Left renal cortex interstitium (tissue), 4 donors: Measurements from ENCODE around the gene CELF5. TPM values are rescaled to one million over a fixed set of nuclear protein-coding genes. Genes with fewer than 3 reads are reported as not detected.

Experiments
- DNase-seq, 4 donors: peaks; one replicate each; pipeline ENCODE4 v3.0.0-alpha.2; 2013; ENCODE audit warnings: low read depth in 4 of 4, low spot score in 2 of 4, missing footprints in 1 of 4
- polyA plus RNA-seq, 4 donors: library from polyadenylated mRNA; unstranded; fragments of 120-200 nt; gene quantifications; one replicate each; pipeline ENCODE4 v1.2.1, GENCODE V29; 2013; ENCODE audit not compliant: insufficient read length in 4 of 4

Gene CELF5
- 1 to 10 TPM in 2 of 4 donors, under 1 TPM in 2; 0.37 to 2.1 (median 1.0) TPM for polyA plus RNA-seq

DNA sequence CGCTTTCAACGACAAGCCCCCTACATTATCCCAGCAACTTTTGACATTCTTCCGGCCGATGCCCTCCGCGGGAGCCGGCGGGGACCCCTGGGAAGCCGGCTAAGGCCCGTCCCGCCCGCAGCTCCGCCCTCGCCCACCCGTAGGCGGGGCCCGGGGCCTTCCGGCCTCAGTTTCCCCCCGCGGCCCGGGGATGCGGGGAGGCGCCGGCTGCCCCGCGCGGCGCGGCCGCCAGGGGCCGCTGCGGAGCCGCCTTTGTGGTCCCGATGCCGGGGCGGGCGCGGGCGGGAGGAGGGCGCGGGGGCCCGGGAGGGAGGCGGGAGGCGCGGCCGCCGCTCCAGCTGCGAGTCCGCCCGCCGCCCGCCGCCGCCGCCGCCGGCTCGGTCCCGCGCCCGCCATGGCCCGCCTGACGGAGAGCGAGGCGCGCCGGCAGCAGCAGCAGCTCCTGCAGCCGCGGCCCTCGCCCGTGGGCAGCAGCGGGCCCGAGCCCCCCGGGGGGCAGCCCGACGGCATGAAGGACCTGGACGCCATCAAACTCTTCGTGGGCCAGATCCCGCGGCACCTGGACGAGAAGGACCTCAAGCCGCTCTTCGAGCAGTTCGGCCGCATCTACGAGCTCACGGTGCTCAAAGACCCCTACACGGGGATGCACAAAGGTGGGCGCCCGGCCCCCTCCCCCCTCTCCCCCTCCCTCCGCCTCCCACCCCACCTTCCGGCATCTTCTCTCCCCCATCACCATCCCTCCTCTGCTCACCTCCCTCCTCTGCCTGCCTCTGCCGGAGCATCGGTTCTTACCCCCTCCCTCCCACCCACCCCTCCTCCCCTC is at the start of gene CELF5:
Gene CELF5, plus strand, starts transcription at position 316 of the 823 bp plus-strand sequence. Its CDS starts 79 bp downstream, at position 395.
- DNase-seq, result peak in 1 of 4 donors; percentile 32

DNA sequence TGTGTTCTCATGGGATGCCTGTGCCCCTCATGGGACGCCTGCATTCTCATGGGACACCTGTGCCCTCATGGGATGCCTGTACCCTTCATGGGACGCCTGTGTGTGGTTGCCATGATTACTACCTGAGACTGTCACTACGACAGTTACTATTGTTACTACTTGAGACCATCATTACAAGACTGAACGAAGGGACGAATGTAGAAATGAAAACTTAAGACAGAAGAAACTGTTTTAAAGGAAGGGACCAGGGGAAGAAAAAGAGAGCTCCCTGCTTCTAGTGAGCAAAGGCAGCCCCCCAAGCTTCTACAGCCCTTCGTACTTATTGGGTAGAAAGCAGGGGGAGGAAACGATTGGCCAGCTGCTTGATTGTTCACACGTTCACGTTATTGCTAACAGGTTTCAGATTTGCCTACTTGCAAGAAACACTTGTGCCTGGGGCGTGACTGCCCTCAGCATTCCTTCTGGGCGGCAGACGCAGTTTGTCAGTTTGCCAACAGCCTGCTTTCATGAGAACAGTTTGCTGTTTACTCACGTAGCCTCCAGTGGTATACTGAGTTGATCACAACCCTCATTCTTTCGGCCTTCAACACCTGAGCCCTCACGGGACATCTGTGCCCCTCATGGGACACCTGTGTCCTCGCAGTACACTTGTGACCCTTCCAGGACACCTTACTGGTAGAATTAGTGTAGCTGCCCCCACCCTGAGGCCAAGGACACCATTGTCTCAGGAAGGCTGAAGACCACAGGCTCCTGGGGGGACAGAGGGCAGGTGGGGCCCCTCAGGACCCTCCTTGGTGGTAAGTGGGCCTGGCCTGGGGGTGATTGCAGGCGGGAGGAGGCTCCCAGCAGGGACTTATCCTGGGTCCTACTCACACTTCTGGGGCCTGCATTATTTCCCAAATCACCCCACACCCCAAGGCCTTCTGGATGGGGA is 48.4 kb upstream of the CELF5 start:
- no peak for DNase-seq

GRCh38 chr19:3176715-3177501 is 47.6 kb upstream of the CELF5 start:
- DNase-seq, result no peak

GRCh38 chr19:3178377-3178972 is 46.0 kb upstream of the CELF5 start, which contains the start of gene S1PR4:
Gene S1PR4, plus strand, starts transcription at chr19:3178769. Its CDS starts 24 bp downstream, at chr19:3178793.
- DNase-seq, result no peak

DNA sequence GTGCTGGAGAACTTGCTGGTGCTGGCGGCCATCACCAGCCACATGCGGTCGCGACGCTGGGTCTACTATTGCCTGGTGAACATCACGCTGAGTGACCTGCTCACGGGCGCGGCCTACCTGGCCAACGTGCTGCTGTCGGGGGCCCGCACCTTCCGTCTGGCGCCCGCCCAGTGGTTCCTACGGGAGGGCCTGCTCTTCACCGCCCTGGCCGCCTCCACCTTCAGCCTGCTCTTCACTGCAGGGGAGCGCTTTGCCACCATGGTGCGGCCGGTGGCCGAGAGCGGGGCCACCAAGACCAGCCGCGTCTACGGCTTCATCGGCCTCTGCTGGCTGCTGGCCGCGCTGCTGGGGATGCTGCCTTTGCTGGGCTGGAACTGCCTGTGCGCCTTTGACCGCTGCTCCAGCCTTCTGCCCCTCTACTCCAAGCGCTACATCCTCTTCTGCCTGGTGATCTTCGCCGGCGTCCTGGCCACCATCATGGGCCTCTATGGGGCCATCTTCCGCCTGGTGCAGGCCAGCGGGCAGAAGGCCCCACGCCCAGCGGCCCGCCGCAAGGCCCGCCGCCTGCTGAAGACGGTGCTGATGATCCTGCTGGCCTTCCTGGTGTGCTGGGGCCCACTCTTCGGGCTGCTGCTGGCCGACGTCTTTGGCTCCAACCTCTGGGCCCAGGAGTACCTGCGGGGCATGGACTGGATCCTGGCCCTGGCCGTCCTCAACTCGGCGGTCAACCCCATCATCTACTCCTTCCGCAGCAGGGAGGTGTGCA is 45.3 kb upstream of the CELF5 start:
- DNase-seq, result no peak

- DNase-seq, result no peak
These were observed 44.6 kb upstream of the CELF5 start for GRCh38 chr19:3179739-3180293.

DNA sequence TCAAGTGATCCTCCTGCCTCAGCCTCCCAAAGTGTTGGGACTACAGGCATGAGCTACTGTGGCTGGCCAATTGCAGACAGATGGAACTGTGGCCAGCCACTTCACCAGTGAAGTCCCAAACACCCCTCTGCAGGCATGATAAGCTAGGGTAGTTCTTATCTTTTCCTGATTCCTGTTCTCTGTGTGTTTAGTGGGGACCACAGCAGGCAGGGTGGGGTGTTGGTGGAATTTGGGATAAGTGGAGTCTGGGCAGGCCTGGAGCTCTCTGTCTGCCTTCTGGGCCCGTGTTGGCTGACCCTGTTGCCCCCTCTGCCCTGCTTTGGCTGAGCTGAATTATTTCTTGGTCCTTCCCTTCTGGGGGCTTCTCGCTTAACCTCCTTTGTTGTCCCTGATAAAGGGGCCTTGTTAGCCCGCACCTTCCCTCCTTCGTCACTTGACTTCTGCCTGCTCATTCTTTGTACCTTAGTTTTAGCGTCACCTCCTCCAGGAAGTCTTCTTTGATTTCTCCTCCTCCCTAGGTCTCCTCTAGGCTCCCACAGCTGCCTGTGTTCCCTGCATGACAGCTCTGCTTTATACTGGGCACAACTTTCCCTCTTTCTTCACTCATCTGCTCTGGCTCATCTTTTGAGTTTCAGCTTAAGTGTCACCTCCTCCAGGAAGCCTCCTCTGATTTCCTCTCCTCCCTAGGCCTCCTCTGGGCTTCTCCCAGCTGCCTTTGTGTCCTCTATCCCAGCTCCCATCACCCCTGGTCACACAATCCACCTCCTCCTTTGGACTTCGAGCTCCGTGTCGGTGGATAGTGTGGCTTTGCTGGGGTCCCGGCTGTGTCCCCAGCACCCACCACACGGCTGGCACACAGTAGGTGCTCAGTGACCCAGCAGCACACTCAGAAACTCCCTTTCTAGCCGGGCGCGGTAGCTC is 40.5 kb upstream of the CELF5 start:
- DNase-seq, result no peak

- DNase-seq, result no peak
These were observed 39.5 kb upstream of the CELF5 start for GRCh38 chr19:3184847-3185460.

DNA sequence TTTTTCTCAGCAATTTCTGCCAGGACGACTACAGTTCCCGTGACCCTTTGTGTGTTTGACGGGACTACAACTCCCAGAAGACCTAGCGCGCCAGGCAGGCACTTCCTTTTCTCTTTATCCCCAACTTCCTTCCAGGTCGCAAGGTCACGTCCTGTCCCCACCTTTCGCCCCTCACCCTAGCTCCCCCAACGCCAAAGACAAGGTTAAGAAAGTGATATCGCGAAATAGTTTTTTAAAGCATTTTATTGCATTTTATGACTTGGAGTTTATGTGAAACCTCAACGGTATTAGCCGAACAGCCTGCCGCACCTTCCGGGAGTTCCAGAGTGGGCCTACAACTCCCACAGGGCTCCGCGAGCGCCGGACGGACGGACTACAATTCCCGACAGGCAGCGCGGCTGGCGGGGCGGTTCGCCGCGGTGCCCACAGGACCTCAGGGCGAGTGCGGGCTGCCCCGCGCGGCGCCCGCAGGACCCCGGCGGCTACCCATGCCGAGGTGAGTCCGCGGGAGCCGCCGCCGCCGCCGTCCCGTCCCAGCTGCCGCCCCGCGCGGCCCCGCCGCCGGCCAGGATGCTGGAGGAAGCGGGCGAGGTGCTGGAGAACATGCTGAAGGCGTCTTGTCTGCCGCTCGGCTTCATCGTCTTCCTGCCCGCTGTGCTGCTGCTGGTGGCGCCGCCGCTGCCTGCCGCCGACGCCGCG is 38.9 kb upstream of the CELF5 start, which contains the start of gene NCLN:
Gene NCLN, plus strand, starts transcription at position 470 of the 699 bp plus-strand sequence. Its CDS starts 101 bp downstream, at position 571.
- DNase-seq, result peak; percentile 96 to 100 (median 98)

DNA sequence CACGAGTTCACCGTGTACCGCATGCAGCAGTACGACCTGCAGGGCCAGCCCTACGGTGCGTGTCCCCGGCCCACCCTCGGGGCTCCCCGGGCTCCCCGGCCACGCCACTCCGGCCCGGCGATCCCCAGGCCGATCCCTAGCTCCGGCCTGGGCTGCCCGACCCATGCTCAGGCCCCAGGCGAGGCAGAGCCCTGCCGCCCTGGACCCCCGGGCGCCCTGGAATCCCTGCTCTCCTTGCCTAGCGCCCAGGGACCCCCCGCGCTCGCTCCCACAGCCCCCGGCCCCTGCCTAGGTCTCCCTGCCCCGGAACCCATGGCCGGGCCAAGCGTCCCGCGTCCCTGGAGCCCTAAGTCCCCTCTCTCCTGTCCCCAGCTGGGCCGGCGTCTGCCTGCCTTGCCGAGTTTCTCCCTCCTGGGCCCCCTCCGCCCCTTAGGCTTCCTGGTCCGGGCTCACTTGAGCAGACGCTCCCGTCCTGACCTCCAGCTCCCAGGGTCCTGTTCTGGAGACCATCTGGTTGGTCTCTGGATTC is 38.2 kb upstream of the CELF5 start:
- DNase-seq, result no peak

DNA sequence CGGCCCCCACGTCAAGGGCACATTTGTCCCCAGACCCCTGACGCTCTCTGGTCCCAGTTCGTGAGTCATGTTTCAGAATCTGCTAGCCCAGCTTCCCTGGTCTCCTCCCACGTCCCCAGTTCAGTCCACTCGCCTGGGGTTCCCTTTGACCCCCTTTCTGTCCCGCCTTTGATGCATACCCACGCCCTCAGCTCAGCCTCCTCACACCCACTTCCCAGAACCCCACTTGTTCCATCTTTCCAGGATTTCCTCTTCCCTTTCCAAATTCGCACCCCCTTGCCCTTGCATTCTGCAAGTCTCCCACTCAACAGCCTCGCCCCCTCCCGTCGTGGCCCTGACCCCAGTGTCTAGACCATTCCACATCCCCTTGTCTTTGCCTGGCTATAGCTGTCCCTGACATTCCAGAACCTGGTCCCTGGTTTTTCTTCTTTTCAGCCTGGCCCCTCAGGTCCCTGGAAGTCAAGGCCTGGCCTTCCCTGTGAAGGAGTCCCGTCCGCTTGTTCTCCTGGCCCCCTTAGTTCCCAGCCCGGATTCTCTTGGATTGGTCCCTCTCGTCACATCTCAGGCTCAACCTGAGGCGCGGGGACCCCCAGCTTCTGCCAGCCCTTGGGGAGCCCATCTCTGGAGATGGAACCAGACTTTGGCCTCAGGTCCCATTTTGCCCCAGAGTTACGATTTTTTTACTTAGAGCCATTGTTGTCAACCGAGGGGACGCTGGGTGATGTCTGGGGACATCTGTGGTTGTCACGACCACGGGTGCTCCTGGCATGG is 37.4 kb upstream of the CELF5 start:
- DNase-seq, result no peak

DNA sequence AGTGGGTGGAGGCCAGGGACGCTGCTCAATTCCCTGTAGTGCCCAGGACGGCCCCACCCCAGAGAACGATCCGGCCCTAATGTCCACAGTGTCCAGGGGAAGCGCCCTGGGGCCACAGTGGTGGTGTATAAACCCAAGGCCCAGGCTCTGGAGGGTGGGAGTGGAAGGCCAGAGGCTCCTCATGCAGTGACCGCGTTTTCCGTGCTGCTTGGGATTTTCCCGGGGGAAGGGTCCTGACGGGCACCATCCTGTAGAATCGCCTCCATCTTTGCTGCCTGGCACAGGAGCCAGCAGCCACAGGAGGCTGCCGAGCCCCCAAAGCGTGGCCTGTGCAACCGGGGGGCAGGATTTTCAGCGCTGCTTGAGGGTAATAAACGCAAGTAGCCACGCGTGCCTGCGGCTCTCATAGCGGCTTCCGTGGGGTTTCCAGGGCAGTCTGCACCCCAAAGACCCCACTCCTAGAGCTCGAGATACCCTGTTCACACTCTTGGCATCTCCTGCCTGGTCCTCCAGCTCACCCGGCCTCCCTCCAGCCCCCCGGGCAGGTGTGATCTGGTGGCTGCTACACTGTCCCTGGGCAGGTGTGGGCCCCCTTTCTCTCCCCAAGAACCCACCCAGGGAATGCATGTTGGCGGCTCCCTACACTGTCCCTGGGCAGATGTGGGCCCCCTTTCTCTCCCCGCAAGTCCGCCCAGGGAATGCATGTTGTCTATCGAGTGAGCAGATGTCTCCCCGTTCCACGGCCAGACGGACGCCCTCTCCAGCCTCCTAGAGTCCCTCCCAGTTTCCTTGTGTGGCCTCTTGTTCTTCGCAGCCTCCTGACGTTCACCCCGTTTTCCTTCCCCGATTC is 36.6 kb upstream of the CELF5 start:
- no peak for DNase-seq

GRCh38 chr19:3188627-3189596 is 35.5 kb upstream of the CELF5 start:
- no peak for DNase-seq
